ENCODE data around the gene SQOR. TPM values are rescaled to one million over a fixed set of nuclear protein-coding genes. Genes with fewer than 3 reads are reported as not detected.
A peak's percentile ranks its signal among the peaks of the same experiment; 100 is the strongest.

Gene SQOR
- total and polyA plus RNA-seq, 5 donors from 2014 or later = 47.3 to 160 (median 112) TPM

GRCh38 chr15:45664451-45664850, 29.6 kb downstream of the SQOR start:
- no peak overlapping the region for H3K27ac Mint-ChIP-seq
- H3K27ac ChIP-seq (ENCODE audit: insufficient read depth, low read length, poor library complexity, severe bottlenecking) = no peak overlapping the region

DNA sequence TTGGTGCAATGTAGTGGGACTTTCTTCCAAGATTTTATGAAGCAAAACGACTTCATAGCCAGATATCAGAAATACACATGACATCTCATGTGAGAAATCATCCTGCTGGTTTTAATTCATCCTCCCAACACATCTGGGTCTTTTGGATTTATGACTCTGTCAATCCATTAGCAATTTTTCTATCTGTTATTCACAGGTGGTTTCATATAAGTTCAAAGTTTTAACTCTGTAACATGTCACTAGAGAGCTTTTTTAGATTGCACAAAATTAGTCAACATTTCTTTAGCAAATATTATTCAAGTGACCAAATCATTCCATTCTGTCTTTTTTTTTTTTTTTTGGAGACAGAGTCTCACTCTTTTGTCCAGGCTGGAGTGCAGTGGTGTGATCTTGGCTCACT, 30.4 kb downstream of the SQOR start:
- Histone ChIP-seq H3K27me3 (ENCODE audit: control insufficient read depth, insufficient read depth, low read length) (no peaks in the 10 kb centered on the region), H3K4me3 (ENCODE audit: low read depth, low read length) (no peak overlapping the region), H3K9me3 (ENCODE audit: control insufficient read depth in 2 of 2, low read length in 2 of 2) (no peaks in the 10 kb centered on the region), H3K36me3 (ENCODE audit: control insufficient read depth, insufficient read depth, low read length) (peaks cover 63% of the 10 kb centered on the region), H3K4me1 (ENCODE audit: control insufficient read depth, insufficient read depth, low read length, poor library complexity, severe bottlenecking) (no peaks in the 10 kb centered on the region), H3K27ac (ENCODE audit: insufficient read depth, low read length, poor library complexity, severe bottlenecking) (no peak overlapping the region)
- Mint-ChIP-seq H3K9me3 (peaks cover 0 to 2% (median 0%) of the 10 kb centered on the region in 7 donors), H3K4me1 (peaks cover 0 to 15% (median 8%) of the 10 kb centered on the region in 4 donors), H3K36me3 (peaks cover 54% of the 10 kb centered on the region), H3K27me3 (no peaks in the 10 kb centered on the region), H3K4me3 (no peak overlapping the region), H3K27ac (no peak overlapping the region)
- no peak for ATAC-seq (ENCODE audit: low read depth in 2 of 2)
- no peak for DNase-seq

More at GRCh38 chr15:45664451-45664850, 29.6 kb downstream of the SQOR start:
- H3K9me3 ChIP-seq (ENCODE audit: control insufficient read depth in 2 of 2, low read length in 2 of 2) = no peaks in the 10 kb centered on the region
- DNase-seq (no peak), ATAC-seq (ENCODE audit: low read depth in 2 of 2) (no peak)
- Mint-ChIP-seq H3K4me3 (no peak overlapping the region), H3K9me3 (peaks cover 0 to 2% (median 0%) of the 10 kb centered on the region in 7 donors), H3K36me3 (peaks cover 54% of the 10 kb centered on the region), H3K4me1 (peaks cover 0 to 18% (median 12%) of the 10 kb centered on the region in 4 donors), H3K27me3 (no peaks in the 10 kb centered on the region)
- peaks cover 63% of the 10 kb centered on the region for H3K36me3 ChIP-seq (ENCODE audit: control insufficient read depth, insufficient read depth, low read length)
- no peaks in the 10 kb centered on the region for H3K27me3 ChIP-seq (ENCODE audit: control insufficient read depth, insufficient read depth, low read length)
- no peaks in the 10 kb centered on the region for H3K4me1 ChIP-seq (ENCODE audit: control insufficient read depth, insufficient read depth, low read length, poor library complexity, severe bottlenecking)
- H3K4me3 ChIP-seq (ENCODE audit: low read depth, low read length) = no peak overlapping the region

- peaks cover 69% of the 10 kb centered on the region for H3K36me3 ChIP-seq (ENCODE audit: control insufficient read depth, insufficient read depth, low read length)
Observed at GRCh38 chr15:45666119-45666875, 31.5 kb downstream of the SQOR start.

GRCh38 chr15:45667002-45667401, 32.2 kb downstream of the SQOR start:
- Histone ChIP-seq H3K4me1 (ENCODE audit: control insufficient read depth, insufficient read depth, low read length, poor library complexity, severe bottlenecking) (no peaks in the 10 kb centered on the region), H3K27ac (ENCODE audit: insufficient read depth, low read length, poor library complexity, severe bottlenecking) (no peak overlapping the region), H3K36me3 (ENCODE audit: control insufficient read depth, insufficient read depth, low read length) (peaks cover 69% of the 10 kb centered on the region), H3K27me3 (ENCODE audit: control insufficient read depth, insufficient read depth, low read length) (no peaks in the 10 kb centered on the region), H3K9me3 (ENCODE audit: control insufficient read depth in 2 of 2, low read length in 2 of 2) (no peaks in the 10 kb centered on the region), H3K4me3 (ENCODE audit: low read depth, low read length) (no peak overlapping the region)
- H3K9me3 Mint-ChIP-seq = peaks cover 0 to 3% (median 0%) of the 10 kb centered on the region in 7 donors
- no peak for ATAC-seq (ENCODE audit: low read depth in 2 of 2)
- DNase-seq = no peak
- H3K36me3 Mint-ChIP-seq = peaks cover 53% of the 10 kb centered on the region
- H3K27me3 Mint-ChIP-seq = no peaks in the 10 kb centered on the region
- H3K4me1 Mint-ChIP-seq = peaks cover 0 to 11% (median 2%) of the 10 kb centered on the region in 4 donors
- no peak overlapping the region for H3K4me3 Mint-ChIP-seq
- H3K27ac Mint-ChIP-seq = peak overlapping the region in 1 of 3 donors; percentile 43

More at GRCh38 chr15:45666119-45666875, 31.5 kb downstream of the SQOR start:
- Mint-ChIP-seq H3K9me3 (peaks cover 0 to 3% (median 0%) of the 10 kb centered on the region in 7 donors), H3K36me3 (peaks cover 55% of the 10 kb centered on the region), H3K4me3 (peak overlapping the region in 1 of 4 donors; percentile 28), H3K4me1 (peaks cover 0 to 14% (median 5%) of the 10 kb centered on the region in 4 donors), H3K27ac (peak overlapping the region in 1 of 3 donors; percentile 90), H3K27me3 (no peaks in the 10 kb centered on the region)
- Histone ChIP-seq H3K9me3 (ENCODE audit: control insufficient read depth in 2 of 2, low read length in 2 of 2) (no peaks in the 10 kb centered on the region), H3K27me3 (ENCODE audit: control insufficient read depth, insufficient read depth, low read length) (no peaks in the 10 kb centered on the region), H3K27ac (ENCODE audit: insufficient read depth, low read length, poor library complexity, severe bottlenecking) (no peak overlapping the region), H3K4me3 (ENCODE audit: low read depth, low read length) (no peak overlapping the region), H3K4me1 (ENCODE audit: control insufficient read depth, insufficient read depth, low read length, poor library complexity, severe bottlenecking) (no peaks in the 10 kb centered on the region)
- ATAC-seq (ENCODE audit: low read depth in 2 of 2) (no peak), DNase-seq (no peak)

DNA sequence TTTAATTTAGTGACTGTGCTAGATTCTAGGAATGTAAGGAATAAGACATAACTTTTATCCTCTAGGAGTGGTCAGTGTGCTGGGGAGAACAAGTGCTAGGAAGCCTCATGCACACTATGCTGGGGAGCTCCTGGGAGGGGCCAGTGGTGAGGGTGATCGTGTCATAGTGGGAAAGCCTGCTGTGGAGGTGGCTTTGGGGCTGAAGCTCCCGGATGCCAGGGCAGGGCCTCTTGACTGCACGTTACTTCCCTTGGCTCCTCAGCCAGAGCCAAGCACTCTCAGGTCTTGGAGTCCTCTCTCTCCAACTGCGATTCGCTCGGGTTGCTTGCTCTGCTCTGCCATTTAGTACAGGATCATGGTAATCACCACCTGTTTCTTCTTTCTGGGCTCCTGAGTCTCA, 33.6 kb downstream of the SQOR start:
- peaks cover 0 to 11% (median 2%) of the 10 kb centered on the region in 4 donors for H3K4me1 Mint-ChIP-seq
- peaks cover 69% of the 10 kb centered on the region for H3K36me3 ChIP-seq (ENCODE audit: control insufficient read depth, insufficient read depth, low read length)

GRCh38 chr15:45669422-45669821, 34.6 kb downstream of the SQOR start:
- no peaks in the 10 kb centered on the region for H3K4me1 ChIP-seq (ENCODE audit: control insufficient read depth, insufficient read depth, low read length, poor library complexity, severe bottlenecking)
- Mint-ChIP-seq H3K27ac (peak overlapping the region in 1 of 3 donors; percentile 23), H3K4me3 (no peak overlapping the region), H3K36me3 (peaks cover 45% of the 10 kb centered on the region), H3K27me3 (no peaks in the 10 kb centered on the region), H3K9me3 (peaks cover 0 to 3% (median 0%) of the 10 kb centered on the region in 7 donors), H3K4me1 (peaks cover 0 to 9% (median 2%) of the 10 kb centered on the region in 4 donors)
- no peak overlapping the region for H3K4me3 ChIP-seq (ENCODE audit: low read depth, low read length)
- no peak for DNase-seq
- H3K27me3 ChIP-seq (ENCODE audit: control insufficient read depth, insufficient read depth, low read length) = no peaks in the 10 kb centered on the region
- ATAC-seq (ENCODE audit: low read depth in 2 of 2) = no peak
- H3K9me3 ChIP-seq (ENCODE audit: control insufficient read depth in 2 of 2, low read length in 2 of 2) = no peaks in the 10 kb centered on the region
- H3K36me3 ChIP-seq (ENCODE audit: control insufficient read depth, insufficient read depth, low read length) = peaks cover 68% of the 10 kb centered on the region
- H3K27ac ChIP-seq (ENCODE audit: insufficient read depth, low read length, poor library complexity, severe bottlenecking) = no peak overlapping the region

More for the DNA sequence above, 33.6 kb downstream of the SQOR start:
- no peaks in the 10 kb centered on the region for H3K27me3 ChIP-seq (ENCODE audit: control insufficient read depth, insufficient read depth, low read length)
- no peak for DNase-seq
- Mint-ChIP-seq H3K27ac (peak overlapping the region in 1 of 3 donors; percentile 37), H3K4me3 (no peak overlapping the region), H3K27me3 (no peaks in the 10 kb centered on the region), H3K9me3 (peaks cover 0 to 3% (median 0%) of the 10 kb centered on the region in 7 donors), H3K36me3 (peaks cover 52% of the 10 kb centered on the region)
- no peak overlapping the region for H3K4me3 ChIP-seq (ENCODE audit: low read depth, low read length)
- no peak for ATAC-seq (ENCODE audit: low read depth in 2 of 2)
- H3K4me1 ChIP-seq (ENCODE audit: control insufficient read depth, insufficient read depth, low read length, poor library complexity, severe bottlenecking) = no peaks in the 10 kb centered on the region
- H3K9me3 ChIP-seq (ENCODE audit: control insufficient read depth in 2 of 2, low read length in 2 of 2) = no peaks in the 10 kb centered on the region
- H3K27ac ChIP-seq (ENCODE audit: insufficient read depth, low read length, poor library complexity, severe bottlenecking) = no peak overlapping the region

- no peaks in the 10 kb centered on the region for H3K27me3 ChIP-seq (ENCODE audit: control insufficient read depth, insufficient read depth, low read length)
- Mint-ChIP-seq H3K27me3 (no peaks in the 10 kb centered on the region), H3K36me3 (peaks cover 45% of the 10 kb centered on the region), H3K9me3 (peaks cover 0 to 3% (median 0%) of the 10 kb centered on the region in 7 donors), H3K4me3 (no peak overlapping the region), H3K4me1 (peaks cover 0 to 5% (median 2%) of the 10 kb centered on the region in 4 donors), H3K27ac (no peak overlapping the region)
- no peak for DNase-seq
- no peak for ATAC-seq (ENCODE audit: low read depth in 2 of 2)
- H3K4me3 ChIP-seq (ENCODE audit: low read depth, low read length) = no peak overlapping the region
- no peak overlapping the region for H3K27ac ChIP-seq (ENCODE audit: insufficient read depth, low read length, poor library complexity, severe bottlenecking)
- peaks cover 68% of the 10 kb centered on the region for H3K36me3 ChIP-seq (ENCODE audit: control insufficient read depth, insufficient read depth, low read length)
- H3K4me1 ChIP-seq (ENCODE audit: control insufficient read depth, insufficient read depth, low read length, poor library complexity, severe bottlenecking) = no peaks in the 10 kb centered on the region
- no peaks in the 10 kb centered on the region for H3K9me3 ChIP-seq (ENCODE audit: control insufficient read depth in 2 of 2, low read length in 2 of 2)
Observed at GRCh38 chr15:45670091-45670490, 35.3 kb downstream of the SQOR start.

Measured in CD4-positive, CD25-positive, alpha-beta regulatory T cell (primary cell).